IPS-18c (cell line): ENCODE results near the gene XYLT1.

Experiments
- H3K4me3 ChIP-seq: 2 replicates; pipeline ENCODE4 v1.7.0; 2013; ENCODE audit warnings: low read depth, mild to moderate bottlenecking, low read length, moderate library complexity; ENCODE audit not compliant: insufficient read depth
- H3K9me3 ChIP-seq: one replicate; pipeline ENCODE4 v1.6.1; 2013; ENCODE audit warnings: mild to moderate bottlenecking, low read length, moderate library complexity; ENCODE audit not compliant: control insufficient read depth, insufficient read depth

Gene XYLT1

GRCh38 chr16:17109413-17109812, 361.3 kb downstream of the XYLT1 start:
- Histone ChIP-seq H3K4me3 (no peak overlapping the region), H3K9me3 (no peaks in the 10 kb centered on the region)

- Histone ChIP-seq H3K9me3 (no peaks in the 10 kb centered on the region), H3K4me3 (no peak overlapping the region)
Observed at GRCh38 chr16:17108596-17108995, 362.2 kb downstream of the XYLT1 start.

GRCh38 chr16:17107450-17107849, 363.3 kb downstream of the XYLT1 start:
- Histone ChIP-seq H3K4me3 (no peak overlapping the region), H3K9me3 (no peaks in the 10 kb centered on the region)

- H3K4me3 ChIP-seq = no peak overlapping the region
- H3K9me3 ChIP-seq = no peaks in the 10 kb centered on the region
Observed at GRCh38 chr16:17106243-17106791, 364.4 kb downstream of the XYLT1 start.

GRCh38 chr16:17105239-17105797, 365.4 kb downstream of the XYLT1 start:
- no peak overlapping the region for H3K4me3 ChIP-seq
- H3K9me3 ChIP-seq = no peaks in the 10 kb centered on the region

- H3K4me3 ChIP-seq = no peak overlapping the region
- no peaks in the 10 kb centered on the region for H3K9me3 ChIP-seq
Observed at GRCh38 chr16:17104654-17105053, 366.1 kb downstream of the XYLT1 start.

- Histone ChIP-seq H3K4me3 (no peak overlapping the region), H3K9me3 (no peaks in the 10 kb centered on the region)
Observed at GRCh38 chr16:17103216-17103615, 367.5 kb downstream of the XYLT1 start.

- Histone ChIP-seq H3K4me3 (no peak overlapping the region), H3K9me3 (no peaks in the 10 kb centered on the region)
Observed at GRCh38 chr16:17101646-17102045, 369.1 kb downstream of the XYLT1 start.

- no peak overlapping the region for H3K4me3 ChIP-seq
Observed at GRCh38 chr16:17098685-17099084, 372.1 kb downstream of the XYLT1 start.

GRCh38 chr16:17084130-17084529, 386.6 kb downstream of the XYLT1 start:
- Histone ChIP-seq H3K4me3 (0 out of 2 replicates have a peak overlapping the region, but pooled peaks have one; percentile 17), H3K9me3 (no peaks in the 10 kb centered on the region)

More at GRCh38 chr16:17098685-17099084, 372.1 kb downstream of the XYLT1 start:
- no peaks in the 10 kb centered on the region for H3K9me3 ChIP-seq

- Histone ChIP-seq H3K9me3 (no peaks in the 10 kb centered on the region), H3K4me3 (0 out of 2 replicates have a peak overlapping the region, but pooled peaks have one; percentile 17)
Observed at GRCh38 chr16:17083628-17084027, 387.1 kb downstream of the XYLT1 start.

- no peak overlapping the region for H3K4me3 ChIP-seq
- no peaks in the 10 kb centered on the region for H3K9me3 ChIP-seq
Observed at GRCh38 chr16:17082095-17082882, 388.5 kb downstream of the XYLT1 start.

GRCh38 chr16:17080105-17080504, 390.7 kb downstream of the XYLT1 start:
- Histone ChIP-seq H3K4me3 (no peak overlapping the region), H3K9me3 (no peaks in the 10 kb centered on the region)

GRCh38 chr16:17078931-17079631, 391.7 kb downstream of the XYLT1 start:
- Histone ChIP-seq H3K4me3 (no peak overlapping the region), H3K9me3 (no peaks in the 10 kb centered on the region)

GRCh38 chr16:17076818-17077498, 393.8 kb downstream of the XYLT1 start:
- no peaks in the 10 kb centered on the region for H3K9me3 ChIP-seq
- no peak overlapping the region for H3K4me3 ChIP-seq

GRCh38 chr16:17076092-17076754, 394.5 kb downstream of the XYLT1 start:
- Histone ChIP-seq H3K9me3 (no peaks in the 10 kb centered on the region), H3K4me3 (no peak overlapping the region)

- H3K9me3 ChIP-seq = no peaks in the 10 kb centered on the region
- no peak overlapping the region for H3K4me3 ChIP-seq
Observed at GRCh38 chr16:17072104-17072503, 398.7 kb downstream of the XYLT1 start.
